Astrocyte (in vitro differentiated cells and primary cell): ENCODE results near the gene BRI3.

Experiments
- EZH2 ChIP-seq: IDR thresholded peaks from 2 replicates; pipeline ENCODE4 v1.6.1; 2012; ENCODE audit warnings: mild to moderate bottlenecking, low read length, inconsistent platforms; ENCODE audit not compliant: insufficient read depth
- TF ChIP-seq, protein P1 (sequence below): IDR thresholded peaks from 2 replicates; pipeline ENCODE4 v1.5.1; 2011; ENCODE audit warnings: low read depth, mild to moderate bottlenecking, inconsistent platforms, low read length, moderate library complexity; ENCODE audit not compliant: insufficient read depth

DNA sequence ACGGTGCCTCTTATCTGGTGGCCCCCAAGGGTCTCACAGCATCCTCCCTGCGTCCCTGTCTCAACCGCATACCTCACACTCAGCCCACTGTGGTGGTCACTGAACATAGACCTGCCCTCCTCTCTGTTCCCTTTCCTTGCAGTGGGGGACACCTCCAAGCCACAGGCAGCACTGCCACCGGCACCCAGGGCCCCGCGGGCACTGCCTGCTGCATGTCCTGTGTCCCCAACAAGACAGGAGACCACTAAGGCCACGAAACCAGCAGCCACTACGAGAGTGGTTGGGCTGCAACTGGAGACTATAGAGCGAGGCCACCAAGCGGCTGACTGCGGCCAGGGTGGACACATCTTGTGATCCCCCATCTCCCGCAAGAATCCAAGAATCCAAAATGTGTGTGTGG lies 15.3 kb downstream of the BRI3 start:
- TF ChIP-seq, protein P1, sequence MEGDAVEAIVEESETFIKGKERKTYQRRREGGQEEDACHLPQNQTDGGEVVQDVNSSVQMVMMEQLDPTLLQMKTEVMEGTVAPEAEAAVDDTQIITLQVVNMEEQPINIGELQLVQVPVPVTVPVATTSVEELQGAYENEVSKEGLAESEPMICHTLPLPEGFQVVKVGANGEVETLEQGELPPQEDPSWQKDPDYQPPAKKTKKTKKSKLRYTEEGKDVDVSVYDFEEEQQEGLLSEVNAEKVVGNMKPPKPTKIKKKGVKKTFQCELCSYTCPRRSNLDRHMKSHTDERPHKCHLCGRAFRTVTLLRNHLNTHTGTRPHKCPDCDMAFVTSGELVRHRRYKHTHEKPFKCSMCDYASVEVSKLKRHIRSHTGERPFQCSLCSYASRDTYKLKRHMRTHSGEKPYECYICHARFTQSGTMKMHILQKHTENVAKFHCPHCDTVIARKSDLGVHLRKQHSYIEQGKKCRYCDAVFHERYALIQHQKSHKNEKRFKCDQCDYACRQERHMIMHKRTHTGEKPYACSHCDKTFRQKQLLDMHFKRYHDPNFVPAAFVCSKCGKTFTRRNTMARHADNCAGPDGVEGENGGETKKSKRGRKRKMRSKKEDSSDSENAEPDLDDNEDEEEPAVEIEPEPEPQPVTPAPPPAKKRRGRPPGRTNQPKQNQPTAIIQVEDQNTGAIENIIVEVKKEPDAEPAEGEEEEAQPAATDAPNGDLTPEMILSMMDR = no peak
- no peak for TF ChIP-seq EZH2
